ENCODE data around the gene CLIC1.

- TF ChIP-seq CTCF (IDR thresholded peaks at IDR 0.05 in 8 of 11, conservative IDR thresholded peaks at IDR 0.05 in 3 of 11) = no peak
- no peak for TF ChIP-seq POLR2AphosphoS5 (IDR thresholded peaks at IDR 0.05)
Measured at GRCh38 chr6:31691078-31691463, 45.3 kb downstream of the CLIC1 start.
